ENCODE data around the gene HCFC2.

The HCFC2 gene

GRCh38 chr12:104058802-104059201 is 5.5 kb upstream of the HCFC2 start:
- Histone ChIP-seq H3K4me1 (ENCODE audit: insufficient read depth, low read length) (peaks cover 7% of the 10 kb centered on the region), H3K36me3 (ENCODE audit: insufficient read depth, low read length) (no peaks in the 10 kb centered on the region; the same call in 1 of the 2 replicates), H3K4me2 (ENCODE audit: insufficient read depth, low read length) (no peak overlapping the region), H3K4me3 (ENCODE audit: low read depth in 1 of 2, low read length in 2 of 2) (no peak overlapping the region), H3K27me3 (ENCODE audit: insufficient read depth, low read length, poor library complexity) (peaks cover 42% of the 10 kb centered on the region), H3K9ac (ENCODE audit: low read depth, low read length) (no peak overlapping the region), H3K9me3 (ENCODE audit: insufficient read depth, low read length, severe bottlenecking) (no peaks in the 10 kb centered on the region), H2AFZ (ENCODE audit: low read depth, low read length) (no peak overlapping the region), H3K27ac (ENCODE audit: low read length) (no peak overlapping the region), H4K20me1 (ENCODE audit: insufficient read depth, low read length) (no peaks in the 10 kb centered on the region), H3K79me2 (ENCODE audit: insufficient read depth, low read length) (no peaks in the 10 kb centered on the region)
- ATAC-seq (ENCODE audit: insufficient read depth, low read depth) (no peak), DNase-seq (no peak)
- TF ChIP-seq CTCF (IDR thresholded peaks at IDR 0.05; ENCODE audit: borderline replicate concordance, extremely low read depth, low read length, poor library complexity, severe bottlenecking), result no peak
- no peak for TF ChIP-seq EZH2 (IDR thresholded peaks at IDR 0.05; ENCODE audit: borderline replicate concordance, low read depth, low read length, severe bottlenecking)

- Histone ChIP-seq H3K4me3 (ENCODE audit: low read depth in 1 of 2, low read length in 2 of 2) (no peak overlapping the region), H3K79me2 (ENCODE audit: insufficient read depth, low read length) (peaks cover 4% of the 10 kb centered on the region), H3K4me2 (ENCODE audit: insufficient read depth, low read length) (no peak overlapping the region), H2AFZ (ENCODE audit: low read depth, low read length) (no peak overlapping the region), H3K36me3 (ENCODE audit: insufficient read depth, low read length) (no peaks in the 10 kb centered on the region; the same call in 1 of the 2 replicates), H3K9me3 (ENCODE audit: insufficient read depth, low read length, severe bottlenecking) (no peaks in the 10 kb centered on the region), H4K20me1 (ENCODE audit: insufficient read depth, low read length) (no peaks in the 10 kb centered on the region), H3K27me3 (ENCODE audit: insufficient read depth, low read length, poor library complexity) (peaks cover 36% of the 10 kb centered on the region), H3K27ac (ENCODE audit: low read length) (no peak overlapping the region), H3K9ac (ENCODE audit: low read depth, low read length) (no peak overlapping the region), H3K4me1 (ENCODE audit: insufficient read depth, low read length) (peaks cover 10% of the 10 kb centered on the region)
- ATAC-seq (ENCODE audit: insufficient read depth, low read depth) (no peak), DNase-seq (no peak)
- TF ChIP-seq EZH2 (IDR thresholded peaks at IDR 0.05; ENCODE audit: borderline replicate concordance, low read depth, low read length, severe bottlenecking), result no peak
- no peak for TF ChIP-seq CTCF (IDR thresholded peaks at IDR 0.05; ENCODE audit: borderline replicate concordance, extremely low read depth, low read length, poor library complexity, severe bottlenecking)
Measured at GRCh38 chr12:104059963-104060362, 4.4 kb upstream of the HCFC2 start.

GRCh38 chr12:104060791-104061190 is 3.5 kb upstream of the HCFC2 start:
- peaks cover 12% of the 10 kb centered on the region for H3K79me2 ChIP-seq (ENCODE audit: insufficient read depth, low read length)
- no peak for TF ChIP-seq CTCF (IDR thresholded peaks at IDR 0.05; ENCODE audit: borderline replicate concordance, extremely low read depth, low read length, poor library complexity, severe bottlenecking)
- H4K20me1 ChIP-seq (ENCODE audit: insufficient read depth, low read length), result no peaks in the 10 kb centered on the region
- H3K4me1 ChIP-seq (ENCODE audit: insufficient read depth, low read length), result peaks cover 19% of the 10 kb centered on the region
- no peaks in the 10 kb centered on the region for H3K9me3 ChIP-seq (ENCODE audit: insufficient read depth, low read length, severe bottlenecking)
- DNase-seq (no peak), ATAC-seq (ENCODE audit: insufficient read depth, low read depth) (no peak)
- H2AFZ ChIP-seq (ENCODE audit: low read depth, low read length), result no peak overlapping the region
- no peaks in the 10 kb centered on the region; the same call in 1 of the 2 replicates for H3K36me3 ChIP-seq (ENCODE audit: insufficient read depth, low read length)
- no peak overlapping the region for H3K4me2 ChIP-seq (ENCODE audit: insufficient read depth, low read length)
- H3K27ac ChIP-seq (ENCODE audit: low read length), result no peak overlapping the region
- no peak overlapping the region for H3K4me3 ChIP-seq (ENCODE audit: low read depth in 1 of 2, low read length in 2 of 2)
- no peak overlapping the region for H3K9ac ChIP-seq (ENCODE audit: low read depth, low read length)
- H3K27me3 ChIP-seq (ENCODE audit: insufficient read depth, low read length, poor library complexity), result peaks cover 30% of the 10 kb centered on the region

- no peaks in the 10 kb centered on the region for H3K9me3 ChIP-seq (ENCODE audit: insufficient read depth, low read length, severe bottlenecking)
Measured at GRCh38 chr12:104063712-104064030, 660 bp upstream of the HCFC2 start.

More at GRCh38 chr12:104063712-104064030, 660 bp upstream of the HCFC2 start:
- Histone ChIP-seq H4K20me1 (ENCODE audit: insufficient read depth, low read length) (no peaks in the 10 kb centered on the region), H3K9ac (ENCODE audit: low read depth, low read length) (peak overlapping the region; percentile 62), H3K27ac (ENCODE audit: low read length) (peak overlapping the region; percentile 66), H3K4me3 (ENCODE audit: low read depth in 1 of 2, low read length in 2 of 2) (peak overlapping the region; percentile 41 to 90; a peak in 3 of 4 replicates), H3K4me2 (ENCODE audit: insufficient read depth, low read length) (peak overlapping the region; percentile 97), H3K4me1 (ENCODE audit: insufficient read depth, low read length) (peaks cover 27% of the 10 kb centered on the region), H3K27me3 (ENCODE audit: insufficient read depth, low read length, poor library complexity) (peaks cover 17% of the 10 kb centered on the region), H3K79me2 (ENCODE audit: insufficient read depth, low read length) (peaks cover 25% of the 10 kb centered on the region), H2AFZ (ENCODE audit: low read depth, low read length) (peak overlapping the region; percentile 82), H3K36me3 (ENCODE audit: insufficient read depth, low read length) (peaks cover 16% of the 10 kb centered on the region)
- DNase-seq, result no peak
- peak; percentile 43 for ATAC-seq (ENCODE audit: insufficient read depth, low read depth)
- TF ChIP-seq CTCF (IDR thresholded peaks at IDR 0.05; ENCODE audit: borderline replicate concordance, extremely low read depth, low read length, poor library complexity, severe bottlenecking) (no peak), EZH2 (IDR thresholded peaks at IDR 0.05; ENCODE audit: borderline replicate concordance, low read depth, low read length, severe bottlenecking) (no peak)
